GM12865 (cell line): ENCODE data around the gene CHD2.
A peak's percentile ranks its signal among the peaks of the same experiment; 100 is the strongest.

Experiments used
- DNase-seq: peaks from one replicate; pipeline ENCODE4 v3.0.0; 2010; ENCODE audit warnings: low read depth
- H3K4me3 ChIP-seq: 2 replicates; pipeline ENCODE4 v1.5.1; 2011; ENCODE audit warnings: mild to moderate bottlenecking, low read depth, low read length, control low read depth
- CTCF ChIP-seq: IDR thresholded peaks from 2 replicates; pipeline ENCODE4 v1.5.1; 2011; ENCODE audit warnings: low read length, control low read depth, low read depth, inconsistent platforms; ENCODE audit not compliant: insufficient read depth; ENCODE audit errors: missing control alignments

CHD2 gene

GRCh38 chr15:92886042-92886537 is 14.0 kb upstream of the CHD2 start:
- DNase-seq, result no peak
- TF ChIP-seq CTCF, result no peak
- peak overlapping the region; percentile 75 for H3K4me3 ChIP-seq

- no peak for DNase-seq
- no peak overlapping the region for H3K4me3 ChIP-seq
- TF ChIP-seq CTCF, result no peak
These were observed 13.3 kb upstream of the CHD2 start for GRCh38 chr15:92886815-92887214.

- no peak for DNase-seq
- H3K4me3 ChIP-seq, result no peak overlapping the region
- no peak for TF ChIP-seq CTCF
These were observed 12.3 kb upstream of the CHD2 start for GRCh38 chr15:92887869-92888268.

GRCh38 chr15:92889390-92890107 is 10.6 kb upstream of the CHD2 start:
- no peak for TF ChIP-seq CTCF
- no peak overlapping the region for H3K4me3 ChIP-seq
- no peak for DNase-seq

- no peak for DNase-seq
- no peak for TF ChIP-seq CTCF
- no peak overlapping the region for H3K4me3 ChIP-seq
These were observed 8.5 kb upstream of the CHD2 start for GRCh38 chr15:92891533-92892200.

- H3K4me3 ChIP-seq, result no peak overlapping the region
- DNase-seq, result no peak
- no peak for TF ChIP-seq CTCF
These were observed 7.9 kb upstream of the CHD2 start for GRCh38 chr15:92892201-92892555.
